WTC11 (cell line): ENCODE measurements around the gene CLBA1. TPM values are rescaled to one million over a fixed set of nuclear protein-coding genes. Genes with fewer than 3 reads are reported as not detected.

Experiments
- ATAC-seq: fragments of 200-7000 bp; cut with Tn5 transposase; 2 replicates; pipeline ENCODE4 v1.10.0; 2021; ENCODE audit warnings: mild to moderate bottlenecking, moderate library complexity
- CTCF ChIA-PET: fragments of 300-600 bp; sonication (Branson Sonifier 250); formaldehyde crosslinking; loops from one replicate; lab custom pipeline; 2021; ENCODE audit warnings: antibody characterized with exemption; lab: Charles Lee
- POLR2A ChIA-PET: fragments of 350-600 bp; sonication (Branson Sonifier 250); formaldehyde crosslinking; loops from one replicate; lab custom pipeline; 2021; ENCODE audit warnings: antibody characterized with exemption; lab: Charles Lee
- DNase-seq: peaks from one replicate; pipeline ENCODE4 v3.0.0; 2021; ENCODE audit warnings: low spot score
- H3K27ac Mint-ChIP-seq: 2 replicates; pipeline ENCODE4 v1.8.0; 2021; ENCODE audit warnings: mixed read lengths
- H3K27me3 Mint-ChIP-seq: 2 replicates; pipeline ENCODE4 v1.8.0; 2021; ENCODE audit warnings: low read depth, mild to moderate bottlenecking, moderate library complexity, mixed read lengths
- H3K36me3 Mint-ChIP-seq: 2 replicates; pipeline ENCODE4 v1.8.0; 2021; ENCODE audit warnings: mixed read lengths
- H3K4me1 Mint-ChIP-seq: 2 replicates; pipeline ENCODE4 v1.8.0; 2022; ENCODE audit warnings: mixed read lengths
- H3K4me3 Mint-ChIP-seq: 2 replicates; pipeline ENCODE4 v1.8.0; 2021; ENCODE audit warnings: mild to moderate bottlenecking, moderate library complexity, mixed read lengths
- H3K9me3 Mint-ChIP-seq: 2 replicates; pipeline ENCODE4 v1.8.0; 2021; ENCODE audit warnings: mixed read lengths
- AR ChIP-seq: fragments of 250-450 bp; sonication (Bioruptor Pico); IDR thresholded peaks from 2 replicates; pipeline ENCODE4 v1.9.0; 2021; ENCODE audit warnings: mild to moderate bottlenecking
- ATF3 ChIP-seq: sonication (generic); formaldehyde crosslinking; conservative IDR thresholded peaks from 2 replicates; pipeline ENCODE4 v1.8.1; 2022; ENCODE audit warnings: mild to moderate bottlenecking, missing genetic modification reagents
- CREB1 ChIP-seq: sonication (generic); formaldehyde crosslinking; IDR thresholded peaks from 2 replicates; pipeline ENCODE4 v1.8.0; 2023; ENCODE audit warnings: mild to moderate bottlenecking, missing genetic modification reagents
- FOXJ3 ChIP-seq: sonication (generic); formaldehyde crosslinking; IDR thresholded peaks from 2 replicates; pipeline ENCODE4 v1.9.0; 2021; ENCODE audit warnings: missing genetic modification reagents, mild to moderate bottlenecking, borderline replicate concordance
- FOXK1 ChIP-seq: sonication (generic); formaldehyde crosslinking; IDR thresholded peaks from 2 replicates; pipeline ENCODE4 v1.8.0; 2022; ENCODE audit warnings: mild to moderate bottlenecking, moderate library complexity, missing genetic modification reagents
- FOXP1 ChIP-seq: sonication (generic); formaldehyde crosslinking; IDR thresholded peaks from 2 replicates; pipeline ENCODE4 v1.8.0; 2022; ENCODE audit warnings: missing genetic modification reagents, mild to moderate bottlenecking, moderate library complexity, borderline replicate concordance
- KAT7 ChIP-seq: sonication (generic); formaldehyde crosslinking; IDR thresholded peaks from 2 replicates; pipeline ENCODE4 v1.8.1; 2023; ENCODE audit warnings: missing genetic modification reagents, mild to moderate bottlenecking, borderline replicate concordance
- MAX ChIP-seq: sonication (generic); formaldehyde crosslinking; IDR thresholded peaks from 2 replicates; pipeline ENCODE4 v1.8.0; 2022; ENCODE audit warnings: mild to moderate bottlenecking, missing genetic modification reagents
- NFE2L1 ChIP-seq: sonication (generic); formaldehyde crosslinking; IDR thresholded peaks from 2 replicates; pipeline ENCODE4 v1.8.1; 2023; ENCODE audit warnings: missing genetic modification reagents
- NFYB ChIP-seq: sonication (generic); formaldehyde crosslinking; conservative IDR thresholded peaks from 2 replicates; pipeline ENCODE4 v1.8.0; 2022; ENCODE audit warnings: low read depth, missing genetic modification reagents
- NR2C2 ChIP-seq: sonication (generic); formaldehyde crosslinking; IDR thresholded peaks from 2 replicates; pipeline ENCODE4 v1.8.0; 2022; ENCODE audit warnings: mild to moderate bottlenecking, missing genetic modification reagents
- PREB ChIP-seq: sonication (generic); formaldehyde crosslinking; IDR thresholded peaks from 2 replicates; pipeline ENCODE4 v1.8.1; 2022; ENCODE audit warnings: mild to moderate bottlenecking, missing genetic modification reagents, moderate library complexity, borderline replicate concordance
- RORB ChIP-seq: fragments of 250-450 bp; sonication (Bioruptor Pico); IDR thresholded peaks from 2 replicates; pipeline ENCODE4 v1.9.0; 2021; ENCODE audit warnings: mild to moderate bottlenecking
- SMAD3 ChIP-seq: sonication (generic); formaldehyde crosslinking; IDR thresholded peaks from 2 replicates; pipeline ENCODE4 v1.8.0; 2022; ENCODE audit warnings: missing genetic modification reagents, mild to moderate bottlenecking, borderline replicate concordance
- STAT6 ChIP-seq: sonication (generic); formaldehyde crosslinking; conservative IDR thresholded peaks from 2 replicates; pipeline ENCODE4 v1.8.1; 2023; ENCODE audit warnings: mild to moderate bottlenecking, low read depth, missing genetic modification reagents, moderate library complexity
- TCF7 ChIP-seq: sonication (generic); formaldehyde crosslinking; IDR thresholded peaks from 2 replicates; pipeline ENCODE4 v1.8.0; 2022; ENCODE audit warnings: mild to moderate bottlenecking, low read depth, missing genetic modification reagents, moderate library complexity
- ZBTB43 ChIP-seq: sonication (generic); formaldehyde crosslinking; IDR thresholded peaks from 2 replicates; pipeline ENCODE4 v1.8.1; 2023; ENCODE audit warnings: mild to moderate bottlenecking, missing genetic modification reagents
- ZNF232 ChIP-seq: sonication (generic); formaldehyde crosslinking; IDR thresholded peaks from 2 replicates; pipeline ENCODE4 v1.8.0; 2022; ENCODE audit warnings: mild to moderate bottlenecking, missing genetic modification reagents
- ZNF512 ChIP-seq: sonication (generic); formaldehyde crosslinking; IDR thresholded peaks from 2 replicates; pipeline ENCODE4 v1.8.1; 2022; ENCODE audit warnings: missing genetic modification reagents, borderline replicate concordance
- total RNA-seq: library from RNA; stranded (reverse); gene quantifications from 3 replicates; pipeline ENCODE4 v1.2.3, GENCODE V29; 2021

CLBA1 gene
- total RNA-seq, 1 experiment from 2014 or later: 3.8 TPM

GRCh38 chr14:104954746-104955395 is 30.7 kb upstream of the CLBA1 start:
- Mint-ChIP-seq H3K4me3 (no peak overlapping the region), H3K27ac (no peak overlapping the region), H3K36me3 (no peaks in the 10 kb centered on the region), H3K9me3 (no peaks in the 10 kb centered on the region), H3K4me1 (no peaks in the 10 kb centered on the region), H3K27me3 (peaks cover 3% of the 10 kb centered on the region)
- no peak for TF ChIP-seq NFE2L1 (CRISPR knock-in tag)
- no peak for TF ChIP-seq MAX
- TF ChIP-seq NFYB: no peak
- TF ChIP-seq KAT7 (CRISPR knock-in tag): no peak
- no peak for TF ChIP-seq ATF3 (CRISPR knock-in tag)
- no peak for TF ChIP-seq TCF7 (CRISPR knock-in tag)
- TF ChIP-seq ZBTB43 (CRISPR knock-in tag): no peak
- TF ChIP-seq STAT6 (CRISPR knock-in tag): no peak
- TF ChIP-seq FOXK1 (CRISPR knock-in tag): no peak
- ATAC-seq: no peak
- DNase-seq: no peak
- CTCF ChIA-PET: interaction anchor here (0.9 kb wide), 1 partner anchor 21 kb away, joined by 3 read pairs; no protein-coding TSS in a partner anchor
- POLR2A ChIA-PET: no interaction called here

GRCh38 chr14:104955396-104955770 is 30.2 kb upstream of the CLBA1 start:
- H3K4me1 Mint-ChIP-seq: no peaks in the 10 kb centered on the region
- ChIA-PET POLR2A (no interaction called here), CTCF (interaction anchor here (0.9 kb wide), 1 partner anchor 20 kb away, joined by 3 read pairs; no protein-coding TSS in a partner anchor)
- H3K27me3 Mint-ChIP-seq: peaks cover 5% of the 10 kb centered on the region
- H3K27ac Mint-ChIP-seq: no peak overlapping the region
- no peak for DNase-seq
- TF ChIP-seq KAT7 (CRISPR knock-in tag): no peak
- TF ChIP-seq FOXP1 (CRISPR knock-in tag): no peak
- no peak for TF ChIP-seq AR (CRISPR knock-in tag)
- TF ChIP-seq, all 79 proteins: peak for 0
- no peaks in the 10 kb centered on the region for H3K36me3 Mint-ChIP-seq
- H3K9me3 Mint-ChIP-seq: no peaks in the 10 kb centered on the region
- no peak overlapping the region for H3K4me3 Mint-ChIP-seq
- no peak for ATAC-seq

GRCh38 chr14:104956290-104956890 is 29.2 kb upstream of the CLBA1 start:
- CTCF ChIA-PET: interaction anchor here (1.0 kb wide), 1 partner anchor 19 kb away, joined by 3 read pairs; no protein-coding TSS in a partner anchor
- H3K4me1 Mint-ChIP-seq: no peaks in the 10 kb centered on the region
- peaks cover 5% of the 10 kb centered on the region for H3K27me3 Mint-ChIP-seq
- POLR2A ChIA-PET: interaction anchor here (0.6 kb wide), 1 partner anchor 41 kb away, joined by 8 read pairs; no protein-coding TSS in a partner anchor
- no peak for DNase-seq
- ATAC-seq: no peak
- H3K4me3 Mint-ChIP-seq: no peak overlapping the region
- no peak overlapping the region for H3K27ac Mint-ChIP-seq
- H3K9me3 Mint-ChIP-seq: no peaks in the 10 kb centered on the region
- H3K36me3 Mint-ChIP-seq: no peaks in the 10 kb centered on the region
- TF ChIP-seq SMAD3 (CRISPR knock-in tag): no peak
- no peak for TF ChIP-seq RORB (CRISPR knock-in tag)
- no peak for TF ChIP-seq NR2C2 (CRISPR knock-in tag)
- no peak for TF ChIP-seq CREB1 (CRISPR knock-in tag)
- TF ChIP-seq ZNF512 (CRISPR knock-in tag): no peak
- no peak for TF ChIP-seq TCF7 (CRISPR knock-in tag)
- TF ChIP-seq PREB: no peak
- TF ChIP-seq MAX: no peak
- TF ChIP-seq ZNF232: no peak
- no peak for TF ChIP-seq FOXJ3
